Stimulated activated CD8-positive, alpha-beta memory T cell treated with anti-CD3 and anti-CD28 coated beads, Interleukin-4, amount 100 ng/mL, for 48 hours (primary cell): ENCODE data around the gene ARCN1.

Experiments used
- DNase-seq: peaks from one replicate; pipeline ENCODE4 v3.0.0-alpha.2; 2020

Gene ARCN1

DNA sequence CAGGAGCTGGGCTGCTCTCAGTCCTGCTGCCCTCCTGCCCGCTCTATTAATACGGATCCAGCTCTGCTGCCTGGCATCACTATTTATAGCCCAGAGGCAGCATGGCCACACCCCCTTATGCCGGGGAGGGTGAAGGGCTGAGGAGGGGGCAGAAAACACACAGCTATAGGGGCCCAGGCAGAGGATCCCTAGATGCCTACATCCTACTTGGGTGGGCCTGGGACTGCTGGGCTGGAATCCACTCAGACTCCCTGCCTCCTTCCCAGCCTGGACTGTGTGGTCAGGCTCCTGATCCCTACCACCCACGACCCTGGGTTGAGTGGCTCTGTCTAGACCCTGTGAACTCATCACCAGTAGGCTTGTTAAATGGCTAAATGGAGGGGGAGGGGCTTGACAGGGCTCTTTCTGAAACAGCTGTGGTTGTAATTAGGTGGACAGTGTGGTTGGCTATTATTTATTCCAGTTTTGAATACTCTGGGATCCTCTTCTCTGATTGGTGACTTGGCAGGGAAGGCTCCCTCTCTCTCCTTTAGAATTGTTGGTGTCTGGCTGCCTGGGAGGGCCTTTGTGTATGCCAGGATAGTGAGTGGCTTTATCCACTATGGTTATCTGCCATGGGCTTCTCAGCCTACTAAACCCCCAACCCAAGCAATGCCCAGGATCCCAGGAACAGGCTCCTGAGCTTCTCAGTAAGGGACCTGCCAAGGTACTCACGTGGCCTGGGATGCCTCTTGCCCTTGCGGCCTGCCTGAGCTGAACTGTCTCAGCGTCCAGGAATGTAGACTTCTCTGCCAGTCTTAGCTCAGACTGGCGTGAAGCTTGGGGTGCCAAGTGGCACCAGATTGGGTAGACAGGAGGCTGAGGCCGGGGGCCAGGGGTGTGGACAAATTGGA lies 50.4 kb downstream of the ARCN1 start:
- no peak for DNase-seq

DNA sequence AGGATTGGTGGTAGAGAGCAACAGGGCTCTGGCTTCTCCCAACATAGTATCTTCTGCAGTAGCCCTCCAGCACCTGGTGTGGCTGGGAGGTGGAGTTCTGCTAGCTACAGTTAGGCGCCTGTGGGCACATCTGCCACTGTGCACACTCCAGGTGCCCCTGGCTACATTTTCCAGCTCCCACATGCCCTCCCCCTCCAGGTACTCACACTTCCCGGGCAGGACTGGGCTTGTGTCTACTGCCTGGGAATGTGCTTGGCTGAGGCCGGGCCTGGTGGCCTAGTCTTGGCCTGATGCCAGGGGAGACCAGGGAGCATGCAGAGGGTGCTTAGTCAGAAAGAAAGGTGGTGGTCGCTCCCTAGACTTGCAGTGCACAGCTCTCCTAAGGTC lies 51.1 kb downstream of the ARCN1 start:
- DNase-seq: no peak

DNA sequence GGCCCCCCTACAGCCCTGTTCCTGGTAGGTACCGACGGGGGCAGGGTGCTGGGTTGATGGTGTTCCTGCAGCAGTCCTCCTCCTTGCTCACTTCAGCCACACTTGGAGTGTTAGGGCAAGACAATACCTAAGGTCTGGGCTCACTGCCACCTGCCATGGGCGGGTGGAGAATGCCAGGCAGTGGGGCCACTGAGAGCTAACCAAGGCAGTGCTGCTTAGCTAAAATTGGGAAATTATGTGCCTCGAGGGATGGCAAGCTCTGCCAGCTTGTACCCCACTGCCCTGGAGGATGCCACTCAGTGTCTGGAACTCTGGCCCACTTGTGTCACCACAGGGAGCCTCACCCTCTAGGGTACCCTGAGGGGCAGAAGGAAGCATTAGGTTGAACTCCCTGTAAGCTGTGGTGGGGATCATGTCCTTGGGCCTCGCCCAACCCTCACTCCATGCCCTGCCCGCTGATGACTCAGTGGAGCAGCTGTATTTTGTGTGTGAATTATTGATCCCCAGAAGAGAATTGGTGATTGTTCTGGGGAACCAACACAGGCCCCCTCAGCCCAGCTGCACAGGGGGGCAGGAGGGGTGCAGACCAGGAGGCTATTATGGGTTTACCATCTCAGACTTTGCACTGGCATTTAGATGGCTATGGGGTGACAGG lies 53.0 kb downstream of the ARCN1 start:
- no peak for DNase-seq

DNA sequence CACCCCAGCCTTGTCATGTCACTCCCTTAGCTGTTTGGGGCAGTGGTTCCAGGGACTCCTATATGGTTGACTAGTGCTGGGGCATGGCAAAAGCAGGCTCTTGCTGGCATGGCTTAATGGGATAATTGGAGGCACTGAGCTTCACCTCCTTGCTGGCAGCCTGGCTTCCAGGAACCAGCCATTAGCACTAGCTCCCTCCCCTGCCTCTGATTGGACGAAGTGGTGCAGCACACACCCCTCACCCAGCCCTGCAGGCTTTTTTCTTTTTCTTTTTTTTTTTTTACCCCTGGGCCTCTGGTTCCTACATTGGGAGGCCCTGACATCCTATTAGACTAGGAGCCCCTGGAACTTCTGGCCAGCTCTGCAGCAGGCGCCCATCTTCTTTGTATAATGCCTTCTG lies 53.8 kb downstream of the ARCN1 start:
- DNase-seq: no peak

DNA sequence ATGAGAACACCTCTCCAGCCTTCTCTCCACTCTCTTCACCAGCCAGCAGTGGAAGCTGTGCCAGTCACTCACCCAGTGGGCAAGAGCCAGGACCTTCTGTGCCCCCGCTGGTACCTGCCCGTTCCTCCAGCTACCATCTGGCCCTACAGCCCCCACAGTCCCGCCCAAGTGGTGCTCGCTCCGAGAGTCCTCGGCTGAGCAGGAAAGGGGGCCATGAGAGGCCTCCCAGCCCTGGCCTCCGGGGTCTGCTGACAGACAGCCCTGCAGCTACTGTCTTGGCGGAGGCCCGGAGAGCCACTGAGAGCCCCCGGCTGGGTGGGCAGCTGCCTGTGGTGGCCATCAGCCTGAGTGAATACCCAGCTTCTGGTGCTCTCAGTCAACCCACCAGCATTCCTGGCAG lies 55.4 kb downstream of the ARCN1 start:
- DNase-seq: no peak

DNA sequence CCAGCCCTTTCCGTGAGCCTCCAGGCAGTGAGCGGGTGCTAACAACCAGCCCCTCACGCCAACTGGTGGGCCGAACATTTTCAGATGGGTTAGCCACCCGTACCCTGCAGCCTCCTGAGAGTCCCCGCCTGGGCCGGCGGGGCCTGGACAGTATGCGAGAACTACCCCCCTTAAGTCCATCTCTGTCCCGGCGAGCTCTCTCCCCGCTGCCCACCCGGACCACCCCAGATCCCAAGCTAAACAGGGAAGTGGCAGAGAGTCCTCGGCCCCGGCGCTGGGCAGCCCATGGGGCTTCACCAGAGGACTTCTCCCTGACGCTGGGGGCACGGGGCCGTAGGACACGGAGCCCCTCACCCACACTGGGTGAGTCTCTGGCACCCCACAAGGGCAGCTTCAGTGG lies 55.8 kb downstream of the ARCN1 start:
- DNase-seq: no peak

DNA sequence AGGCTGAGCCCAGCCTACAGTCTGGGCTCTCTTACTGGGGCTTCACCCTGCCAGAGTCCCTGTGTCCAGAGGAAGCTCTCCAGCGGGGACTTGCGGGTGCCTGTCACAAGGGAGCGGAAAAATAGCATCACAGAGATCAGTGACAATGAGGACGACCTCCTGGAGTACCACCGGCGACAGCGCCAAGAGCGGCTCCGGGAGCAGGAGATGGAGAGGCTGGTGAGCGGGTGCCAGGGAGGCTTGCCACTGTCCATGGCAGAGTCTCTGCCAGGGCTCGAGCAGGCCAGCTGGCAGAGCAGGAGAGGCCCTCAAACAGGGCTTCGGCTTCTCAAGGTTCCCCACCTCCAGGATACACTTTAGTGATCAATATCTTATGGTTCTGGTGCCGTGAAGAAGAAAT lies 56.2 kb downstream of the ARCN1 start:
- DNase-seq: no peak

DNA sequence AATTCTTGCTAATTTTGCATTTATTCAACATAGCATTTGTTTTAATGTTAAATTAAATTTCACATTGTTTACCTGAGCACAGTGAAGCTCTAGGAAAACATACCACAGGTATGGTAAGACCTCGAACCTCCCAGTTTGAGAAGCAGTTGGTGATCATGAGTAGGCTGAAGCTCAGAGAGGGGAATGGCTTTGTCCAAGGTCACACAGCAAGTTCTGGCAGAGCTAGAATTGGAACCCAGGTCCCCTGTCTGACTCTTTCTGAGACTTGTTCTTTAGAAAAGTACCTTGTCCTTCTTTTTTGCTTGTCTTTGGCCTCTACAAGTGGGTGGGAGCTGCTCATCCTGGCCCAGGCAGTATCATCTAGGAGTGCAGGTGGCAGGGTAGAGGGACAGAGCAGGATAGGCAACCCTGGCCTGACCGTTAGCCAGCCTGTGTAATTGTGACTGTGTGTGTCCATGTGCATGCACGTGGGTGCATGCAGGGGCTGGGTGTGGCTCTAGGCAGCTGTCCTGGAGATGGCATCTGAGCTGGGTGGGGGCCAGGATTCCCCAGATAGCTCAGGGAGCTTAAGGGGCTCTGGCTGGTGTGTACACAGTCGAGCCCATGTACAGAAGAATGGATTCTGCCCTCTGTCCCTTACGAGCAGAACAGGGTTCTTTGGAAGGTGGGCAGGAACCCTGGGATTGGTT lies 56.8 kb downstream of the ARCN1 start:
- no peak for DNase-seq

DNA sequence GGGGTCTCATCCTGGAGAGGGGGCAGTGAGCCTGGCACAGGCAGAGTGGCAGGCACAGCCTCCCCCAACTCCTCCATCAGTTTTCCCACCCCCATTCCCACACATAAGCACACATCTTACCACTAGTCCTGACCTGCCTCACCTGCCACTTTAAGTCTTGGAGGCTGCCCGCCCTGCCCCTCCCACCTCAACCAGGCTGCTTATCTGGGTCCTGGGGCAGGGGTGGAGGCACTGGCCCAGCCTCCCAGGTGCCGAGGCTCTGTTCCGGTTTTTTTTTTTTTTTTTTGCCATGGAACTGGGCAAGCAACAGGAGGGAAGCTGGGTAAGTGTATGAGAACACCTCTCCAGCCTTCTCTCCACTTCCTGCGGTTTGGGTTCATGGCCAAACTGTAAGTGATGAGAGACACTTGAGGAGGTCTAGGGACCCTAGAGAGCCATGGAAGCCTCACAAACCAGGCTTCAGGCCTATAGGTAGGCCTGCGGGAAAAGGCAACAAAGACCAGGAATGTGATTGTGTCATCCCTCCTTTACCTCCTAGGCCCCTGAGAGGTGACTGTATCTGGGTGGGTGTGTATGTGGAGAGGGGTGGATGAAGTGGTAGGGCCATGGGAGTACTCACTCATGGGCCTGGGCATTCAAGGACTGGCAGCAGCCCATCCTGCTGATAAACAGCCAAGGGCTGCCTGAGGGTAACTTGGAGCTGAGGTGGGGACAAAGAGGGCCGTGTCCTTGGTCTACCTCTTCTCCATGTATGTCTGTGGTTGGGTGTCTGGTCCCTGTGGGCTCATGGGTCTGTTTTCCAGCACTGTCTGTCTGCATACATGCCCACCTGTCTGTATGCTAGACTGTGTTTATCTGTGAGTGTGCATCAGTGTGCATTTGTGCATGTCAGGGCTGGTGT lies 57.8 kb downstream of the ARCN1 start:
- DNase-seq: no peak

DNA sequence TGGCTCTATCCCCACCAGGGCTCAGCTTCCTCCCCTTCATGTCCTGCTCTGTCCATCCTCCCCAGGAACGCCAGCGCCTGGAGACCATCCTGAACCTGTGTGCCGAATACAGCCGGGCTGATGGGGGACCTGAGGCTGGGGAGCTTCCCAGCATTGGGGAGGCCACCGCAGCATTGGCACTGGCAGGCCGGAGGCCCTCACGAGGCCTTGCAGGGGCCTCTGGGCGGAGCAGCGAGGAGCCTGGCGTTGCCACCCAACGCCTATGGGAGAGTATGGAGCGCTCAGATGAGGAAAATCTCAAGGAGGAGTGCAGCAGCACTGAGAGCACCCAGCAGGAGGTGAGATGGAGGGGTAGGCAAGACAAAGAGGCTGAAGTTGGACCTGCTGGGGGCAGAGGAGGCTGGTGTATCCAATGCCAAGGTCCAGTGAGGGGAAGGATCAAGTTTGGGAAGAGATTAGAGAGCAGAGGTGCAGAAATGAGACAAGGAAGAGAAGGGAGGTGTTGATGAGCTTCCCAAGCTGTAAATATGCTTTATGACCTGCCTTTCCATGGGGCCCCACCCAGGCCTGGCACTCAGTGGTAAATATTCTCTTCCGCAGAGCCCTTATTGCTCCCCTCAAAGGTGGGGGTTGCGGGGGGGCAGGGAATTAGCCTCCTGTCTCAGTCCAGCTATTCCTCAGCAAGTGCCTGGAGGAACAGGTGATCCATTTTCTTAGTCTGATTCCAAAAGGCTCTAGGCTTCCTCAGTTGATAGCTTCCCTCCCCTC lies 59.1 kb downstream of the ARCN1 start:
- DNase-seq: no peak

DNA sequence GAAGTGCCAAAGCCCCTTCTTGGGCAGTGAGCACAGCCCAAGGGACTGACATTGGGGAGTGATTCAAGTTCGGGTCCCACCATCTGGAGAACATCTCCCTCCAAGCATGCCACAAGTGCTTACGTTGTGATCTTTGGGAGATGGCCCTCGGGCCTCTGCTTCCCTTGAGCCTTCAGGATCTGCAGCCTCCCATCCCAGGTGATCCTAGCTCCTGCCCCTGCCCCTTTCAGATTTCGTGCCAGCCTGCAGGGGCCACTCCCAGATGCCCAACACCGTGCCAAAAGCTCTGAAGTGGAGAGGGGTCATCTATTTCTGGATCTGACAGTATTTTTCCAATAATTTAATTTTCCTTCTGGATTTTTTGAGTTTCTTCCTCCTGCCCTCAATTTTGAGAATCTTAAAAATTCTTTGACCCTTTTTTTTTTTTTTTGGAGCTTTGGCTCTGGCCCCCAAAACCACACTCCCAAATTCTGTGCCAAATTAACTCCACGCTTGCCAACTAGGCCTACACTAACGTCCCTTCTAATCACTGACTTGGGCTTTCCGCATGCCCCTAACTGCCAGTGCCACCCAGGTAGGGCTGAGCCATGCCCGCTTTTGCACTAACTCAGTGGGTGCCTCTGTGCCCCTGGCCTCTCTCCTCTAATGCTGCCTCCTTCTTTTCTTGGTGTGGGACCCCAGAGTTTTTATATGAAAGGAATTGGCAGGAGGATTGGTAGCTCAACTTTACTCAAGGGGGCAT lies 60.5 kb downstream of the ARCN1 start:
- no peak for DNase-seq

DNA sequence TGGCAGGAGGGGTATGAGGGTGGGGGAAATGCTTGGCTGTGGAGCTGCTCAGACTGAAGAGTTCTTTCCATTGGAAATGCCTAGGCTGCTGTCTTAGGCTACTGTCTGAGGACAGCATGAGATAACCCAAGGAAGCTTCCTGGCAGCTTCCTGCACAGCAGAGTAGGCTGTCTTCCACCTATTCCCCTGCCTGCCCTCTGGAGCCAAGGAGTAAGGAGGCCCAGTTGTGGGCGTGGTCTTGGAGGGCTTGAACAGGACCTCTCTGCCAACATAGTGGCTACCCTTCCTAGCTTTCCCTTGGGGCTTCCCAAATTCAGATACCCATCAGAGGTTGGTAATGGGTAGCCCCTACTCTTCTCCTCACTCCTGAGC lies 61.1 kb downstream of the ARCN1 start:
- no peak for DNase-seq

DNA sequence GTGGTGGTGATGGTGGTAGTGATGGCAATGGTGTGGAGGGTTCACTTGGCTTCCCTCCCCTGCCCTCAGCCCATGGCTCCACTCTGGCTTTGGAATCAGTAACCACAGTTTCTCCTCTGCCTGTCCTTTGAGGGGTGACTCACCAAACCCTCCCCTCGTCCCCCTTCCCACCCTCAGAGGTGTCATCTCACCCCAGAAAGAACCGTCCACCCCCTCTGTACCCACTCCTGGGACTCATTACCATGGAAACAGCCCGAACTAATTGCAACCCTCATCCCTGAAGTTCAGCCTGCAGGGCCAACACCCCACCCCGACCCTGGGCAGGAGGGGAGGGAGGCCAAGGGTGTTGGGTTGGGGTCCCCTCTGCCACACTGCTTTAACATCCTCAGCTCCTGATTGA lies 61.8 kb downstream of the ARCN1 start:
- DNase-seq: no peak

DNA sequence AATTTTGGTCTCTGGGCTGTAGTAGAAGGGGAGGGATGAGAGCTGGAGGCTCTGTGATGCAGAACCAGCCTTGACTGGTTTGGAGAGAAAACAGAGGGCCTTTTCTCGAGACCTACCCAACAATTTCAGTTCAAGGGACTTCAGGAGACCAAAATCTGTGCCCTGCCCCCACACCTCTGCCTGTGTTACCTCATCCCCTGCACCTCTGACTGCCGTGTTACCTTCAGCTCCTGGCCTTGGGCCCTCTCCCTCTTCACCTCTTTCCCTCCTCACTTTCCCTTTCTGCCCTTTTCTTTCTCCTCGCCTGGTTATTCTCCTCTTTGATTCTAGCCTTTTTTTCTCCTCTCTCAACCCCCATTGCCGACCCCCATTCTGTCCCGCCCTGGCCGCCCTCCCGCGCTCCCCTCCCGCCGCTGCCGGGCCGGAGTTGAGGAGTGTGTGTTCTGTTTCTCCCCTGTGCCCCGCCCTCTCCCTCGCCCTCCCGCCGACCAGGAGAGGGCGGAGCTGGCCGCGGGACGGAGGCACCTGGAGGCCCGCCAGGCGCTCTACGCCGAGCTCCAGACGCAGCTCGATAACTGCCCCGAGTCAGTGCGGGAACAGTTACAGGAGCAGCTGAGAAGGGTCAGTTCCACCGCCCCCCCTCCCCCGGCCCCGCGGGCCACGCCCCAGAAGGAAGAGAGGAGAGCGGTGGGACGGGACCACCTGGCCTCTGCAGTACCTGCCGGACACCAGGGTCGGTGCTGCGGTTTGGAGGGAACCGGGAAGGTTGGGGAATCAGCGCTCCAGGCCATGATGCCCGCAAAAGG lies 62.4 kb downstream of the ARCN1 start:
- no peak for DNase-seq

DNA sequence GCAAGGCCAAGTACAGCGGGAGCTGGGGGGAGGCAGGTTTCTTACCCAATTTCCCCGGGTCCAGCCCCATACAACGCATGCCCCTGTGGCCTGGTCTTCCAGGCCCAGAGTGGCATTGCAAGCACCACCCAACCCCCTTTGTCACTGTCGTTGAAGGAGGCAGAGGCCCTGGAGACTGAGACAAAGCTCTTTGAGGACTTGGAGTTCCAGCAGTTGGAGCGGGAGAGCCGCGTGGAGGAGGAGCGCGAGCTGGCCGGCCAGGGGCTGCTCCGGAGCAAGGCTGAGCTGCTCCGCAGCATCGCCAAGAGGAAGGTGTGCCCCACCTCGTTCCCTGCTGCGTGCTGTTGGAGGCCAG lies 63.0 kb downstream of the ARCN1 start:
- no peak for DNase-seq

DNA sequence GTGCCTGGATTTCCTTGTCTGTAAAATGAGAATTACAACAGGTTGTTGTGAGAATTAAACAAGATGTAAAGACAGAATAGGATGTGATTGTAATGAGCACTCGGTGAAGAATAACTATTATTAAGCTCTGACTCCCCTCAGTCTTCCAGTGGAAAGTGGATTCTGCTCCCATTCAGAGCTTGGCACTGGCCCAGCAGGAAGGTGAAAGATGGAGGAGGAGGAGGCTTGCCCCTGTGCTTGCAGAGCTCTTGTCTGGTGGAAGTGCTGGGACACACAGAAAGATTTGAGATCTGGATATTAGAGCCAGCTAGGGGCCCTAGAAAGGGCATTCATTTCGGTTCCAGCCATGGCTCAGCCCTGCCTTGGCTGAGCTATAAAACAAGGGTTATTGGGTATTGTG lies 63.4 kb downstream of the ARCN1 start:
- DNase-seq: no peak

DNA sequence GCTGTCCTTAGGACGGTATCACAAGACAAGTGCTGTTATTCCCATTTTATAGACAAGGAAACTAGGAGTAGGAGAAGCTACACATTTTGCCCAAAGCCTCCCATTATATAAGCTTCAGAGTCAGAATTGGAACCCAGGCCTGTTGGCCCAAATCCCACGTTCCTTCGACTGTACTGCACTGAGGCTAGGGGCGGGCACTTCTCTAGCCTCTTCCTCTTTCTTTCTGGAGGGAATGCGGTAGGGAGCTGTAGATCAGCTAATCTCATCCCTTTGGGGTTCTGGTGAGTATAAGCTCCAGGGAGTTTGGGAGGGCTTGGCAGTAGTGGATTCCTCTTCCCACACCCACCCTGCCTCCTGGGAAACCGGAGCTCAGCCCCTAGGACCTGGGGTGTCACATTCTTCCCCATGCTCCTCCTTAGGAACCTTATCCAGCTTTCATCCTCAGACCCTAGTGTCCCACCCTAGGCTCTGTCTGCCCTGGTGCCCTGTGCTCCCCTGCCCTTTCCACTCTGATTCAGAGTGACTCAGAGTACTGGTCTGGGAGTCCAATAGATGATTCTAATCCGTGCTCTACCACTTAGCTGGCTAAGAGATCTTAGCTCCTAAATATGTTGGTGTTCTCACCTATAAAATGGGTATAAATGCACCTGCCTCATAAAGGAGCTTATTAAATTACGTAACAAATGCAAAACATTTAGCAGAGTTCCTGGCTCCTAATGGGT lies 64.5 kb downstream of the ARCN1 start:
- DNase-seq: no peak

DNA sequence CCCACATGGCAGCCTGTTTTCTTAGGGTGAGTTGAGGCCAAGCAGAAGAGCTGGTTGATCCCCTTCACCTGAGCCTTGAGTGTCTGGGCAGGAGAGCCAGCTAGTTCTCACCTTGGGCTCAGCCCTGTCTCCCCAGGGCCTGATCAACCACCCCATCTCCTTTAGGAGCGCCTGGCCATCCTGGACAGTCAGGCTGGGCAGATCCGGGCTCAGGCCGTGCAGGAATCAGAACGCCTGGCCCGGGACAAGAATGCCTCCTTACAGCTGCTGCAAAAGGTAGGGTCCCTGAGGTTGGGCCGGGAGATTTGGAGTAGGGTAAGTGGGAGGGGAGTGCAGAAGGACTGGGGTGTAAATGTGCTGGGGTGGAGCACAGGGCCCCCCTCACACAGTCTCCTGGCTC lies 66.5 kb downstream of the ARCN1 start:
- DNase-seq: no peak

DNA sequence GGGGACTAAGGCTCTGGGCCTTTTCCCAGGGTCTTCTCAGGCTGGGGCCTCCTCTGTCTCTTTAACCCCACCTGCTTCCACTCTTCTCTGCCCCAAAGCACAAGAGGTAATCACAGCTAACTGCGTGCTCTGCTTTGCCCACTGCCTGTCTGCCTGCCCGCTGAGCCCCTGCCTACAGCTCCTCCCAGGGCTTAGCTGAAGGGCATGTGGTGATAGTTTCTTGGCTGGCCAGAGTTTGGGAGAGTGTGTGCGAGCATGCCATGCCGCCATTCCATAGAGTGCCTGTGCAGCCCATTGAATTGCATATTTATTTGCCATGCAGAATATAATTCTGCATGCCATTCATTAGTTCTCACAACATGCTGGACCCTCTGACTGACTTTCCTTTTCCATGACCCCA lies 67.7 kb downstream of the ARCN1 start:
- DNase-seq: no peak
